OCI-LY7 (cell line): ENCODE results near the gene ESAM.

Experiments used
- CTCF ChIP-seq: fragments of 200-600 bp; sonication (generic); conservative IDR thresholded peaks from 2 replicates; pipeline ENCODE4 v1.5.1; 2014; ENCODE audit warnings: mild to moderate bottlenecking, antibody characterized with exemption, low read length, moderate library complexity, mixed read lengths
- EZH2phosphoT487 ChIP-seq: fragments of 200-600 bp; sonication (generic); IDR thresholded peaks from 2 replicates; pipeline ENCODE4 v1.6.1; 2018; ENCODE audit warnings: low read depth, borderline replicate concordance, mild to moderate bottlenecking, mixed run types, antibody characterized with exemption, low read length, moderate library complexity, mixed read lengths

GRCh38 chr11:124717786-124718651 lies 44.1 kb downstream of the ESAM start:
- TF ChIP-seq CTCF (no peak), EZH2phosphoT487 (no peak)
